Mesothelial cell of epicardium (in vitro differentiated cells): Measurements from ENCODE around the gene PLGLB2. TPM values are rescaled to one million over a fixed set of nuclear protein-coding genes. Genes with fewer than 3 reads are reported as not detected.
"Not testable (repeated sequence)": the region's sequence is repeated elsewhere in the genome, so short reads cannot be mapped to it uniquely, and the experiment has no call there.

Experiments
- DNase-seq, 2 experiments: peaks; one replicate each; pipeline ENCODE4 v3.0.0; 2021; ENCODE audit warnings: low spot score in 2 of 2; ENCODE audit not compliant: unreplicated experiment in 2 of 2
- H3K27ac Mint-ChIP-seq: 2 replicates; pipeline ENCODE4 v1.8.0; 2021; ENCODE audit warnings: mixed read lengths
- H3K27me3 Mint-ChIP-seq: 2 replicates; pipeline ENCODE4 v1.8.0; 2021; ENCODE audit warnings: low read depth, mixed read lengths
- H3K36me3 Mint-ChIP-seq: 2 replicates; pipeline ENCODE4 v1.8.0; 2021; ENCODE audit warnings: mixed read lengths
- H3K4me1 Mint-ChIP-seq: 2 replicates; pipeline ENCODE4 v1.8.0; 2021; ENCODE audit warnings: mixed read lengths
- H3K4me3 Mint-ChIP-seq: 2 replicates; pipeline ENCODE4 v1.8.0; 2021; ENCODE audit warnings: mild to moderate bottlenecking, moderate library complexity, mixed read lengths
- H3K9me3 Mint-ChIP-seq: 2 replicates; pipeline ENCODE4 v1.8.0; 2021; ENCODE audit warnings: mixed read lengths
- total RNA-seq: library from RNA; stranded (reverse); gene quantifications from 3 replicates; pipeline ENCODE4 v1.2.1, GENCODE V29; 2021

The PLGLB2 gene
- total RNA-seq: 7.4 to 8.1 TPM (median 7.5 TPM) in 3 replicates

DNA sequence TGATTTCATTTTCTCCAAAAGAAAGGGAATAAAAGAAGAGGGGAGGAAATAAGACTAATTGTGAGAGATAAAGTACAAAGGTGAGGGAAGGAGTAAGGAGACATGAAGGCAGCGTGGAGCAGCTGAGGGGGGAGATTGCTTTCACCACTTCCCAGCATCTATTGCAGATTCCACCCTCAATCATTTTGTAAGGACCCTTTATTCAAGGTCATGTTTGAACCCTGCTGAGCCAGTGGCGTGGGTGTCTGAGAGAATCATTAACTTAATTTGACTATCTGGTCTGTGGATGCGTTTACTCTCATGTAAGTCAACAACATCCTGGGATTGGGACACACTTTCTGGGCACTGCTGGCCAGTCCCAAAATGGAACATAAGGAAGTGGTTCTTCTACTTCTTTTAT, at the start of gene PLGLB2:
Gene PLGLB2 (plus strand): TSS at position 297 of the 400 bp plus-strand sequence. CDS start 67 bp downstream, at position 364.
- not testable (repeated sequence) for DNase-seq, H3K9me3 Mint-ChIP-seq, H3K27me3 Mint-ChIP-seq, H3K36me3 Mint-ChIP-seq, H3K4me1 Mint-ChIP-seq, H3K27ac Mint-ChIP-seq, H3K4me3 Mint-ChIP-seq

DNA sequence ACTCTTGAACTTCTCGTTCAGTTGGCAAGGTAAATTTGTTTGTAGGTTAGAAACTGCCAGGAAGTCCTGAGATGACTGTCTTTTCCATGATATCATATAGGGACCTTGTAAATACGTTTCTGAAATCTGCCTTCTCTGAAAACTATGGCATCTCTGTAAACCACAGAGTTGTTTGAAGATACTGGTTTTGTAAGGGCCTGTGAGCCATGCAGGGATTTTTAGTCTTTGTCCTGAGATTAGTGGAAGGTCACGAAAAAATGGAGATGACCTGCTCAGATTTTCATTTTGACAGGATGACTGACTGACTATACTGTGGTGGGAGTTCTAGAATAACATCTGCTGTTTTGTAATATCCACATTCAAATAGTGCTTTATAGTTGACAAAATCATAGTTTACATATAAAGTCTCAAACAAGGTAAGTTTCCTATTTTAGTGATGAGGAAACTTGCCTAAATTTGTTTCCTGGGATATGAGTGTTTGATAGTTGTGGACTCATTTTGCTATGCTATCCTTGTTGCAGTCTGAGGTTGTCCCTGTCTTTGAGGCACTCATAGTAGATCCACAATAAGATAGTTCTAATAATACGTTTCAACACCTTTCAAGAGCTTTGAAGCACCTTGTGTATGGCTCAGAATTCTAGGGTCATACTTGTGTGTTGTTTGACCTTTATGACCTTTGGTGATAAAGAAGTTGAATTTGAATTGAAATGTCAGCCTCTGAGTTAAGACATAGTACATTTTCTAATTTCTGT, 43.1 kb upstream of the PLGLB2 start:
- H3K4me3 Mint-ChIP-seq, H3K36me3 Mint-ChIP-seq, H3K27me3 Mint-ChIP-seq, H3K9me3 Mint-ChIP-seq, DNase-seq, H3K4me1 Mint-ChIP-seq: not testable (repeated sequence)
- H3K27ac Mint-ChIP-seq: peak overlapping the region; percentile 30

GRCh38 chr2:87708368-87708767, 39.5 kb upstream of the PLGLB2 start:
- H3K9me3 Mint-ChIP-seq, H3K36me3 Mint-ChIP-seq, DNase-seq, H3K27ac Mint-ChIP-seq, H3K27me3 Mint-ChIP-seq, H3K4me3 Mint-ChIP-seq, H3K4me1 Mint-ChIP-seq: not testable (repeated sequence)

DNA sequence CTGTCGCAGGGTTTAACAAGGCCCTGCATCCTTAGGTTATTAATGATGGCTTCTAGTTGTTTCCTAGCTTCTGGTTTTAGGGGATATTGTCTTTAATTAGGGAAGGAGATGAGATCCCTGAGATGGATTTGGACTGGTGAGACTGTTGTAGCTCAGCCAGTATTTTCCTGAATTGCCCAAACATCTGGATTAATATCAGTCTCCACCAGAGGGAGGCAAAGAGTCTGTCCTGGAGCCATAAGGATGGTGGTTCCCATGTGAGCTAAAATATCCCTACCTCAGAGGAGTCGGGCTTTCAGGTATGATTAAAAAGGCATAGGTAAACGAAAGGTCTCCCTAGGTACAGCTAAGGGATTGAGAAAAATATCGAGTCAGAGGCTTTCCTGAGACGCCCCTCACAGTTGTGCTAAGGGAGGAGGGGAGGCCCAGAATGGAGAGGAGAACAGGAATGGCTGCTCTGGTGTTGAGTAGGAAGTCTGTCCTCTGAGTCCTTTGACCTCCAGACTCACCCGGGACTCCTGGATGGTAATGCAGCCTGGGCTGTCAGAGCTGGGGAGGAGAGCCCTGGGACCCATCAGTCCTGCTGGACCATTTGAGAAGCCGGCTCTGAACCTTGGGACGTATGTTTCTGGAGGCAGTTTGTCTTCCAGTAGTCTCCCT, 19.8 kb upstream of the PLGLB2 start:
- H3K4me3 Mint-ChIP-seq, DNase-seq, H3K36me3 Mint-ChIP-seq, H3K27ac Mint-ChIP-seq, H3K9me3 Mint-ChIP-seq, H3K4me1 Mint-ChIP-seq, H3K27me3 Mint-ChIP-seq: not testable (repeated sequence)

GRCh38 chr2:87740928-87741327, 7.0 kb upstream of the PLGLB2 start:
- not testable (repeated sequence) for H3K4me3 Mint-ChIP-seq, H3K27ac Mint-ChIP-seq, H3K27me3 Mint-ChIP-seq, DNase-seq, H3K9me3 Mint-ChIP-seq, H3K4me1 Mint-ChIP-seq, H3K36me3 Mint-ChIP-seq

GRCh38 chr2:87742393-87743108, 5.3 kb upstream of the PLGLB2 start:
- H3K27me3 Mint-ChIP-seq, H3K4me3 Mint-ChIP-seq, H3K9me3 Mint-ChIP-seq, H3K27ac Mint-ChIP-seq, H3K4me1 Mint-ChIP-seq, H3K36me3 Mint-ChIP-seq, DNase-seq: not testable (repeated sequence)

DNA sequence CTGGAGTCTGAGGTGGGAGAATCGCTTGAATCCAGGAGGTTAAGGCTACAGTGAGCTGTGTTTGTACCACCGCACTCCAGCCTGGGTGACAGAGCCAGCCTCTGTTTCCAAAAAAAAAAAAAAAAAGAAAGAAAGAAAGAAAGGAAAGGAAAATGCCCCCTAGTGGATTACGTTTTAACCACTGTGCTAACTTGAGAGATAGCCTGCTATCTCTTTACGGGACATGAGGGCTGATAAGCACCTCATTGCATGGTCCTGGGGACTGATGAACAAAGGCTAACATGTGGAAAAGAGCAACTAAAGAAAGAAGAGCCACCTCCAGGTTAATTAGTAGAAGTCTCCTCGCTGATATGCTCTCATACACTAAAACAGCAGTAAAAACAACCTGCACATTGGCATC, 4.2 kb upstream of the PLGLB2 start:
- not testable (repeated sequence) for H3K27ac Mint-ChIP-seq, H3K9me3 Mint-ChIP-seq, H3K4me1 Mint-ChIP-seq, DNase-seq, H3K36me3 Mint-ChIP-seq, H3K4me3 Mint-ChIP-seq, H3K27me3 Mint-ChIP-seq

- H3K4me3 Mint-ChIP-seq, DNase-seq, H3K36me3 Mint-ChIP-seq, H3K27me3 Mint-ChIP-seq, H3K27ac Mint-ChIP-seq, H3K9me3 Mint-ChIP-seq, H3K4me1 Mint-ChIP-seq: not testable (repeated sequence)
Measured at GRCh38 chr2:87745353-87745951, 2.4 kb upstream of the PLGLB2 start.

DNA sequence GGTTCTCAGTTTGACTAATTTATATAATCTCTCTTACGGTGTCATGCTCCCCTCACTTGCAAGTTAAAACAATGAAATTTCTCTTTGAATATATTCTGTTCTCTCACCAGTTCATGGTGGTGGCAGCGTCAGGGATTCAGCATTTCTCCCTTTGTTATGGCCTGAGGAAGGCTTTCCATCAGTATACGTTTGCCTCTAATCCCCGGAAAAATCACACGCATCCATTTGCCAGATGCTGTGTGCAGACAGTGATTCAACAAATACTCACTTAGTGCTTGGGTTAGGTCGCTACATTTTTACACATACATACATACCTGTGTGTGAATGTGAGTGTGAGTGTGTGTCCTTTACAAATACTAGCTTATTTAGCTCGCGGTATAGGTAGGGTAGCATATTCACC, 637 bp downstream of the PLGLB2 start:
- DNase-seq, H3K27ac Mint-ChIP-seq, H3K4me1 Mint-ChIP-seq, H3K36me3 Mint-ChIP-seq, H3K9me3 Mint-ChIP-seq, H3K27me3 Mint-ChIP-seq, H3K4me3 Mint-ChIP-seq: not testable (repeated sequence)

DNA sequence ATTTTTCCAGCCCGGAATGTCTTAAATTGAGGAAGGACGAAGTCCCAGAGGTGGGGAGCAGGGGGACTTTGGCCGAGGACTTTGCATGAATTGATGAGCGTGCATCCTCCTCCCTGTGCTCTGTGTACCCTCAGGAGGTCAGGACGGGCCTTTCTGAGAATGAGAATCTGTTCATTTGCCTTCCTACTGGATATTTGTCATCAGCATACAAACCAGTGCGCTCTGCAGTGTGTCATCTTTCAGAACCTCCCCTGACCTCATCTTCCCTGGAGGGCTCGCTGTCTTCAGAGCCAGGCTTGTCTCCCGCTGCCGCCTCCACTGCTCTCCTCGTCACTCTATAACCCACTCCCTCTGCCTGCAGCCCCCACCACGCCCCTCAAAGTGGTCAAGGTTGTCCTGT, 2.7 kb downstream of the PLGLB2 start:
- not testable (repeated sequence) for H3K27ac Mint-ChIP-seq, H3K4me1 Mint-ChIP-seq, H3K27me3 Mint-ChIP-seq, H3K36me3 Mint-ChIP-seq, DNase-seq, H3K4me3 Mint-ChIP-seq, H3K9me3 Mint-ChIP-seq

DNA sequence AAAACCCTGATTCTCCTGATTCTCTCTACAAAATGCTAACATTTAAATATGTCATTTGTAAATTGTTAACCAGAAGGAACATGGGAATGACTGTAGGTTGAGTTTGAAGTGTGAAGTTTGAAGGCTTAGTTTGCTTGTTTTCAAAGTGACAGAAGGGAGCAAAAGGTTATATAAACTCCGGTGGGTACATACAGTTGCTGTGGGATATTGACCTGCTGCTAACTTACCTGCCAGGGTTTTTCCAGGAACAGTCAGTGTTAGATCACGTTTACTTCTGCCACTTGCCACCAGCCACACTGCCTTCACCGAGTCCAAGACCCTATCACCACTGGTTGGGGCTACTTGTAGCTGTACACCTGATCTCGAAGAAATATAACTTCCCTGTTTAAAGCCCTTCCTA, 6.9 kb downstream of the PLGLB2 start:
- not testable (repeated sequence) for H3K9me3 Mint-ChIP-seq, H3K27ac Mint-ChIP-seq, H3K27me3 Mint-ChIP-seq, H3K36me3 Mint-ChIP-seq, H3K4me1 Mint-ChIP-seq, DNase-seq, H3K4me3 Mint-ChIP-seq
